Right lobe of liver (tissue), 4 donors: Measurements from ENCODE around the gene CTSA.

Source experiments
- CTCF ChIP-seq, 4 donors: fragments of 200-600 bp in 3 of 4; fragments of 450-650 bp in 1 of 4; IDR thresholded peaks; one replicate each; pipeline versions ENCODE4 v1.5.1 to v1.8.0; 2016 to 2022; ENCODE audit warnings: antibody characterized with exemption in 4 of 4, mild to moderate bottlenecking in 2 of 4
- POLR2A ChIP-seq: fragments of 450-650 bp; IDR thresholded peaks from one replicate; pipeline ENCODE4 v1.6.1; 2017; ENCODE audit warnings: antibody characterized with exemption, mild to moderate bottlenecking
- donor health status: DM: no; HTN: no; CAD: no.
- donor health status: DM: no; HTN: no; CAD: no.
- donor health status: DM: no; HTN: yes; CAD: no.

- no peak for TF ChIP-seq CTCF (IDR thresholded peaks at IDR 0.05)
- no peak for TF ChIP-seq POLR2A
Observed at GRCh38 chr20:45886590-45887345, 4.4 kb upstream of the CTSA start.
